MCF 10A (cell line): ENCODE data around the gene PIH1D2. TPM values are rescaled to one million over a fixed set of nuclear protein-coding genes. Genes with fewer than 3 reads are reported as not detected.

Source experiments
- BruUV-seq: library from RNA; stranded (reverse); fragments of 400-500 nt; replicated peaks from 2 replicates; lab custom pipeline; 2021; lab: Mats Ljungman, UMichigan
- CTCF ChIA-PET: fragments of 300-600 bp; sonication (Branson Sonifier 250); formaldehyde crosslinking; extraction: SDS; loops from one replicate; lab custom pipeline; 2021; ENCODE audit warnings: antibody characterized with exemption, inconsistent platforms; lab: Yijun Ruan, JAX
- POLR2A ChIA-PET: fragments of 300-600, 350-650 bp; sonication (Branson Sonifier 250); formaldehyde crosslinking; extraction: SDS; loops from one replicate; lab custom pipeline; 2020; ENCODE audit warnings: antibody characterized with exemption, inconsistent platforms; lab: Yijun Ruan, JAX
- DNase-seq: peaks from one replicate; pipeline ENCODE4 v3.0.0-alpha.2; 2018; ENCODE audit not compliant: unreplicated experiment
- H3K27ac Mint-ChIP-seq: one replicate; pipeline ENCODE4 v1.8.0; 2022; ENCODE audit warnings: mild to moderate bottlenecking, low read depth, mixed read lengths; ENCODE audit not compliant: unreplicated experiment
- H3K27me3 Mint-ChIP-seq: one replicate; pipeline ENCODE4 v1.8.0; 2022; ENCODE audit warnings: mixed read lengths; ENCODE audit not compliant: insufficient read depth, unreplicated experiment
- H3K36me3 Mint-ChIP-seq: one replicate; pipeline ENCODE4 v1.8.0; 2022; ENCODE audit warnings: mild to moderate bottlenecking, moderate library complexity, mixed read lengths; ENCODE audit not compliant: insufficient read depth, unreplicated experiment
- H3K4me1 Mint-ChIP-seq: one replicate; pipeline ENCODE4 v1.8.0; 2022; ENCODE audit warnings: mixed read lengths; ENCODE audit not compliant: insufficient read depth, unreplicated experiment
- H3K4me3 Mint-ChIP-seq: one replicate; pipeline ENCODE4 v1.8.0; 2022; ENCODE audit warnings: mild to moderate bottlenecking, moderate library complexity, mixed read lengths; ENCODE audit not compliant: unreplicated experiment
- H3K9me3 Mint-ChIP-seq: one replicate; pipeline ENCODE4 v1.8.0; 2022; ENCODE audit warnings: mixed read lengths; ENCODE audit not compliant: unreplicated experiment
- intact Hi-C: fragments of 100-400 bp; cut with micrococcal nuclease; formaldehyde crosslinking; loops from 2 replicates; pipeline ENCODE4 v1.14.1; 2022
- total RNA-seq: library from RNA; stranded (reverse); gene quantifications from 2 replicates; pipeline ENCODE4 v1.2.3, GENCODE V29; 2022
- TF ChIP-seq, protein P1 (sequence below): fragments of 200-600 bp; IDR thresholded peaks from one replicate; pipeline ENCODE4 v1.8.0; 2022; ENCODE audit warnings: antibody characterized with exemption, mild to moderate bottlenecking; ENCODE audit not compliant: unreplicated experiment

The PIH1D2 gene
- total RNA-seq, 1 experiment from 2014 or later: 2.1 TPM

DNA sequence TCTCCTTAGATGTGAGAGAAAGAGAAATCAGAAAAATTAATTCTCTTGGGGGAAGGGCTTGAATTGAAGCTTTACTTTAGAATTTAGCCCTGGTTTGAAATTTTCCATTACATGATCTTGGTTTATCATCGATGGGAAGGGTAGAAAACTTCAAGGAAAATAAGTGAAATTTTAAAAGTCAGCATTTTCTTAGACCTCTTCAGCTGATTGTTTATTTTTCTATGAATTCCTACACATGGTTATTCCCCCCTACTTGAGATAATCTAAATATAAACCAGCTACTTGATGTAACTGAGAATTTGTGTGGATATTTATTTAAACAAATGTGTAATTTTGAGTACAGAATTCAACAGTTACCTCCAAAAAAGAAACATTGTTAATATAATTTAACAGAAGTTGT is 10.9 kb downstream of the PIH1D2 start:
- DNase-seq: no peak
- no peaks in the 10 kb centered on the region for H3K27me3 Mint-ChIP-seq
- intact Hi-C loops: no loop called here
- TSS peak; percentile 52 for BruUV-seq
- ChIA-PET POLR2A (interaction anchor here (0.7 kb wide), 1 partner anchor 23 kb away, joined by 3 read pairs; no protein-coding TSS in a partner anchor), CTCF (interaction anchor here (0.7 kb wide), 1 partner anchor 51 kb away, joined by 3 read pairs; no protein-coding TSS in a partner anchor)
- no peaks in the 10 kb centered on the region for H3K9me3 Mint-ChIP-seq
- H3K36me3 Mint-ChIP-seq: peaks cover 77% of the 10 kb centered on the region
- no peaks in the 10 kb centered on the region for H3K4me1 Mint-ChIP-seq
- H3K4me3 Mint-ChIP-seq: no peak overlapping the region
- TF ChIP-seq, protein P1, sequence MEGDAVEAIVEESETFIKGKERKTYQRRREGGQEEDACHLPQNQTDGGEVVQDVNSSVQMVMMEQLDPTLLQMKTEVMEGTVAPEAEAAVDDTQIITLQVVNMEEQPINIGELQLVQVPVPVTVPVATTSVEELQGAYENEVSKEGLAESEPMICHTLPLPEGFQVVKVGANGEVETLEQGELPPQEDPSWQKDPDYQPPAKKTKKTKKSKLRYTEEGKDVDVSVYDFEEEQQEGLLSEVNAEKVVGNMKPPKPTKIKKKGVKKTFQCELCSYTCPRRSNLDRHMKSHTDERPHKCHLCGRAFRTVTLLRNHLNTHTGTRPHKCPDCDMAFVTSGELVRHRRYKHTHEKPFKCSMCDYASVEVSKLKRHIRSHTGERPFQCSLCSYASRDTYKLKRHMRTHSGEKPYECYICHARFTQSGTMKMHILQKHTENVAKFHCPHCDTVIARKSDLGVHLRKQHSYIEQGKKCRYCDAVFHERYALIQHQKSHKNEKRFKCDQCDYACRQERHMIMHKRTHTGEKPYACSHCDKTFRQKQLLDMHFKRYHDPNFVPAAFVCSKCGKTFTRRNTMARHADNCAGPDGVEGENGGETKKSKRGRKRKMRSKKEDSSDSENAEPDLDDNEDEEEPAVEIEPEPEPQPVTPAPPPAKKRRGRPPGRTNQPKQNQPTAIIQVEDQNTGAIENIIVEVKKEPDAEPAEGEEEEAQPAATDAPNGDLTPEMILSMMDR: no peak
- H3K27ac Mint-ChIP-seq: no peak overlapping the region

DNA sequence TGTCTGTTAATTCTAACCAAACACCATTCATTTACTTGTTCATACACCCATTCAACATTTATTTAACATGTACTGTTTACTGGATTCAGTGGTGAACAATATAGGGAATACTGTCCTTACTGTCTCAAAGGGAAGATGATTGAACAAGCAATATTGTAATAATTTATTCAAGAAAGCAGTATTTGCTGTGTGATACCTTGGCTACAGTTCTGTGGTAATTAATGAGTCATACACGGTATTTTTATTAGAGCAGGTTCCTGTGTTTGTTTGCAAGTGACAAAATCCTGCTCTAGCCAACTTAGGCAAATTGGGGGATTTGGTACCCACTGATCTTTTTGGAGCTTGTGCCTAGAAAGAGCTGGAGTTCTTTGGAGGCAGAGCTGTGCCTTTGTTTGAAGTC is 15.7 kb downstream of the PIH1D2 start:
- H3K4me1 Mint-ChIP-seq: no peaks in the 10 kb centered on the region
- intact Hi-C loops: no loop called here
- no peak overlapping the region for H3K27ac Mint-ChIP-seq
- TF ChIP-seq, protein P1: no peak
- no peaks in the 10 kb centered on the region for H3K27me3 Mint-ChIP-seq
- no peaks in the 10 kb centered on the region for H3K9me3 Mint-ChIP-seq
- BruUV-seq: no TSS peak
- H3K36me3 Mint-ChIP-seq: peaks cover 95% of the 10 kb centered on the region
- CTCF ChIA-PET: interaction anchor here (0.6 to 1.0 kb wide), 2 partner anchors 16 to 223 kb away, joined by 3 read pairs; partner anchors contain the start of gene NKAPD1
- no peak for DNase-seq
- no peak overlapping the region for H3K4me3 Mint-ChIP-seq
- POLR2A ChIA-PET: no interaction called here

DNA sequence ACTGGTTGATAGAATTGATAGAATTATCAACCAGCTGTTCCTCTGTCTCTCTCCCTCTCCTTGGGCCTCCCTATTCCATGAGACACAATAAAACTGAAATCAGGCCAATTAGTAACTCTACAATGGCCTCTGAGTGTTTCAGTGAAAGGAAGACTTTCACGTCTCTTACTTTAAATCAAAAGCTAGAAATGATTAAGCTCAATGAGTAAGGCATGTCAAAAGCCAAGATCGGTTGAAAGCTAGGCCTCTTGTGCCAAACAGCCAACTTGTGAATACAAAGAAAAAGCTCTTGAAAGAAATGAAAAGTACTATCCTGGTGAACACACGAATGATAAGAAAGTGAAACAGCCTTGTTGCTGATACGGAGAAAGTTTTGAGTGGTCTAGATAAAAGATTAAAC is 16.6 kb downstream of the PIH1D2 start:
- CTCF ChIA-PET: interaction anchor here (0.6 kb wide), 1 partner anchor 254 kb away, joined by 5 read pairs; no protein-coding TSS in a partner anchor
- H3K4me3 Mint-ChIP-seq: no peak overlapping the region
- BruUV-seq: no TSS peak

DNA sequence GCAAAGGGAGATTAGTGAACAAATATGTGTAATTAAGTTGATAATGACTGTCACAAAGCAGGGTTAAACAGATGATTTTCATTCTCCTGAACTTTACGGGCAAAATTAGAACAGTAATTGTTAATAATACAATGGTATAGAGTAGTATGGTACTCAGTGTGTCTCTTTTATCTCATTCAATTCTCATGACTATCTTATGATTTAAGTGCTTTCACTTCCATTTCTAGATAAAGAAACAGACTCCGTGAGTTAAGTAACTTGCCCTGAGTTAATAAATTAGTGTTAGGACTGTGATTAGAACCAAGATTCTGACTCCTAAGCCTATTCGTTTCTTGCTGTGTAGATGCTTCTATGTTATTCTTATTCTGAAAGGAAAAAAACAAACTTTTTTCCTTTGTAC is 22.0 kb downstream of the PIH1D2 start:
- peaks cover 86% of the 10 kb centered on the region for H3K36me3 Mint-ChIP-seq
- H3K27me3 Mint-ChIP-seq: no peaks in the 10 kb centered on the region
- H3K27ac Mint-ChIP-seq: no peak overlapping the region
- intact Hi-C loops: no loop called here
- H3K4me3 Mint-ChIP-seq: no peak overlapping the region
- TF ChIP-seq, protein P1: no peak
- no peaks in the 10 kb centered on the region for H3K9me3 Mint-ChIP-seq
- DNase-seq: no peak
- POLR2A ChIA-PET: no interaction called here
- CTCF ChIA-PET: interaction anchor here (0.8 kb wide), 1 partner anchor 120 kb away, joined by 3 read pairs; no protein-coding TSS in a partner anchor
- H3K4me1 Mint-ChIP-seq: peaks cover 11% of the 10 kb centered on the region
- BruUV-seq: no TSS peak

More for the DNA sequence above, 16.6 kb downstream of the PIH1D2 start:
- peaks cover 92% of the 10 kb centered on the region for H3K36me3 Mint-ChIP-seq
- no peaks in the 10 kb centered on the region for H3K27me3 Mint-ChIP-seq
- DNase-seq: no peak
- TF ChIP-seq, protein P1: no peak
- POLR2A ChIA-PET: interaction anchor here (0.9 kb wide), 1 partner anchor 18 kb away, joined by 4 read pairs; no protein-coding TSS in a partner anchor
- no peaks in the 10 kb centered on the region for H3K4me1 Mint-ChIP-seq
- H3K27ac Mint-ChIP-seq: no peak overlapping the region
- no peaks in the 10 kb centered on the region for H3K9me3 Mint-ChIP-seq
- intact Hi-C loops: no loop called here
